GM12891 (cell line): Measurements from ENCODE around the gene EGFR.

Experiments
- POLR2A ChIP-seq: IDR thresholded peaks from 2 replicates; pipeline ENCODE4 v1.6.1; 2011; ENCODE audit warnings: low read depth, low read length, control low read depth
- POLR2AphosphoS5 ChIP-seq: IDR thresholded peaks from 2 replicates; pipeline ENCODE4 v1.6.1; 2011; ENCODE audit warnings: low read depth, low read length, control low read depth
- POU2F2 ChIP-seq: IDR thresholded peaks from 2 replicates; pipeline ENCODE4 v1.6.1; 2011; ENCODE audit warnings: low read depth, mild to moderate bottlenecking, control low read depth, low read length, moderate library complexity
- SPI1 ChIP-seq: IDR thresholded peaks from 2 replicates; pipeline ENCODE4 v1.6.1; 2011; ENCODE audit warnings: low read depth, low read length, control low read depth
- TAF1 ChIP-seq: IDR thresholded peaks from 2 replicates; pipeline ENCODE4 v1.6.1; 2011; ENCODE audit warnings: low read depth, low read length, control low read depth

- TF ChIP-seq POLR2AphosphoS5 (no peak), POLR2A (no peak), TAF1 (no peak), POU2F2 (no peak), SPI1 (no peak)
These were observed 143.7 kb downstream of the EGFR start for GRCh38 chr7:55162476-55162875.
